H9 (cell line): ENCODE measurements around the gene CASK. TPM values are rescaled to one million over a fixed set of nuclear protein-coding genes. Genes with fewer than 3 reads are reported as not detected.

Experiments
- DNase-seq: peaks from one replicate; pipeline ENCODE4 v3.0.0-alpha.2; 2017
- H2AFZ ChIP-seq: one replicate; pipeline ENCODE4 v1.6.1; 2013; ENCODE audit warnings: mild to moderate bottlenecking, low read length, control low read depth, moderate library complexity
- H2AK5ac ChIP-seq: 2 replicates; pipeline ENCODE4 v1.6.1; 2013; ENCODE audit warnings: low read length, control low read depth, mixed read lengths; ENCODE audit not compliant: insufficient read length
- H2BK120ac ChIP-seq: one replicate; pipeline ENCODE4 v1.6.1; 2013; ENCODE audit warnings: low read depth, mild to moderate bottlenecking, low read length, control low read depth, inconsistent platforms; ENCODE audit not compliant: poor library complexity, severe bottlenecking
- H2BK12ac ChIP-seq: 2 replicates; pipeline ENCODE4 v1.6.1; 2013; ENCODE audit warnings: low read length, control low read depth, mixed read lengths, low read depth; ENCODE audit not compliant: insufficient read length
- H2BK15ac ChIP-seq: 2 replicates; pipeline ENCODE4 v1.6.1; 2013; ENCODE audit warnings: low read depth, low read length, control low read depth
- H2BK20ac ChIP-seq: one replicate; pipeline ENCODE4 v1.6.1; 2013; ENCODE audit warnings: low read depth, mild to moderate bottlenecking, low read length, control low read depth, inconsistent platforms; ENCODE audit not compliant: poor library complexity, severe bottlenecking
- H2BK5ac ChIP-seq: 2 replicates; pipeline ENCODE4 v1.6.1; 2013; ENCODE audit warnings: low read length, control low read depth, mixed read lengths; ENCODE audit not compliant: insufficient read length
- H3K14ac ChIP-seq: 2 replicates; pipeline ENCODE4 v1.6.1; 2013; ENCODE audit warnings: low read length, control low read depth; ENCODE audit not compliant: insufficient read depth
- H3K18ac ChIP-seq: 2 replicates; pipeline ENCODE4 v1.6.1; 2013; ENCODE audit warnings: low read depth, mild to moderate bottlenecking, mixed read lengths, low read length, control low read depth; ENCODE audit not compliant: insufficient read length
- H3K23ac ChIP-seq: 2 replicates; pipeline ENCODE4 v1.6.1; 2013; ENCODE audit warnings: low read length, control low read depth, mixed read lengths, low read depth; ENCODE audit not compliant: insufficient read length
- H3K23me2 ChIP-seq: 2 replicates; pipeline ENCODE4 v1.6.1; 2013; ENCODE audit warnings: low read depth, mild to moderate bottlenecking, mixed read lengths, low read length, control low read depth; ENCODE audit not compliant: insufficient read length, poor library complexity, severe bottlenecking
- H3K27ac ChIP-seq: 2 replicates; pipeline ENCODE4 v1.5.1; 2013; ENCODE audit warnings: low read length, control low read depth, mixed read lengths, low read depth; ENCODE audit not compliant: insufficient read length
- H3K27me3 ChIP-seq: 2 replicates; pipeline ENCODE4 v1.6.1; 2013; ENCODE audit warnings: low read length, control low read depth, inconsistent platforms; ENCODE audit not compliant: insufficient read depth
- H3K4ac ChIP-seq: 2 replicates; pipeline ENCODE4 v1.6.1; 2013; ENCODE audit warnings: low read depth, mild to moderate bottlenecking, control low read depth, inconsistent platforms, low read length, moderate library complexity
- H3K4me1 ChIP-seq: 2 replicates; pipeline ENCODE4 v1.6.1; 2013; ENCODE audit warnings: low read length, control low read depth, inconsistent platforms; ENCODE audit not compliant: insufficient read depth
- H3K4me2 ChIP-seq: 2 replicates; pipeline ENCODE4 v1.6.1; 2013; ENCODE audit warnings: low read length, control low read depth, mixed read lengths; ENCODE audit not compliant: insufficient read length, insufficient read depth
- H3K56ac ChIP-seq: 2 replicates; pipeline ENCODE4 v1.6.1; 2013; ENCODE audit warnings: low read depth, mild to moderate bottlenecking, mixed read lengths, low read length, control low read depth; ENCODE audit not compliant: insufficient read length
- H3K79me1 ChIP-seq: 2 replicates; pipeline ENCODE4 v1.6.1; 2013; ENCODE audit warnings: low read depth, mild to moderate bottlenecking, moderate library complexity, low read length, control low read depth, inconsistent platforms; ENCODE audit not compliant: insufficient read depth, poor library complexity, severe bottlenecking
- H3K79me2 ChIP-seq: 2 replicates; pipeline ENCODE4 v1.6.1; 2013; ENCODE audit warnings: low read length, control low read depth, inconsistent platforms; ENCODE audit not compliant: insufficient read depth
- H3K9ac ChIP-seq: 2 replicates; pipeline ENCODE4 v1.6.1; 2013; ENCODE audit warnings: low read length, control low read depth, mixed read lengths; ENCODE audit not compliant: insufficient read length; ENCODE audit errors: extremely low read depth
- H3K9me3 ChIP-seq: one replicate; pipeline ENCODE4 v1.6.1; 2013; ENCODE audit warnings: low read depth, low read length, inconsistent platforms; ENCODE audit not compliant: control insufficient read depth
- H3T11ph ChIP-seq: one replicate; pipeline ENCODE4 v1.6.1; 2013; ENCODE audit warnings: mild to moderate bottlenecking, low read length, control low read depth, inconsistent platforms
- H4K20me1 ChIP-seq: one replicate; pipeline ENCODE4 v1.6.1; 2013; ENCODE audit not compliant: control insufficient read depth, insufficient read length, insufficient read depth
- H4K5ac ChIP-seq: 2 replicates; pipeline ENCODE4 v1.6.1; 2013; ENCODE audit warnings: low read depth, mild to moderate bottlenecking, mixed read lengths, low read length, control low read depth; ENCODE audit not compliant: insufficient read length
- H4K8ac ChIP-seq: replicated peaks from 2 replicates; pipeline ENCODE4 v1.6.1; 2013; ENCODE audit warnings: low read length, control low read depth, mixed read lengths, low read depth; ENCODE audit not compliant: insufficient read length
- H4K91ac ChIP-seq: 2 replicates; pipeline ENCODE4 v1.6.1; 2013; ENCODE audit warnings: low read depth, mild to moderate bottlenecking, moderate library complexity, mixed read lengths, low read length, control low read depth; ENCODE audit not compliant: insufficient read length
- H3K27ac Mint-ChIP-seq, 3 experiments: 2 replicates in 2 of 3; 3 replicates in 1 of 3; pipeline ENCODE4 v1.8.0; 2020 to 2021; ENCODE audit warnings: mixed read lengths in 3 of 3, mild to moderate bottlenecking in 1 of 3, moderate library complexity in 1 of 3
- H3K27me3 Mint-ChIP-seq: 2 replicates; pipeline ENCODE4 v1.8.0; 2021; ENCODE audit warnings: low read depth, mild to moderate bottlenecking, moderate library complexity, mixed read lengths
- H3K36me3 Mint-ChIP-seq, 3 experiments: 2 replicates in 2 of 3; 3 replicates in 1 of 3; pipeline ENCODE4 v1.8.0; 2020 to 2021; ENCODE audit warnings: low read depth in 3 of 3, mixed read lengths in 3 of 3; ENCODE audit not compliant: insufficient read depth in 1 of 3
- H3K4me1 Mint-ChIP-seq, 2 experiments: 2 replicates each; pipeline ENCODE4 v1.8.0; 2020; ENCODE audit warnings: mixed read lengths in 2 of 2
- H3K4me3 Mint-ChIP-seq, 2 experiments: 2 replicates in 1 of 2; 3 replicates in 1 of 2; pipeline ENCODE4 v1.8.0; 2020 to 2021; ENCODE audit warnings: mild to moderate bottlenecking in 2 of 2, mixed read lengths in 2 of 2, moderate library complexity in 1 of 2
- H3K9me3 Mint-ChIP-seq, 2 experiments: 2 replicates in 1 of 2; 3 replicates in 1 of 2; pipeline ENCODE4 v1.8.0; 2020; ENCODE audit warnings: mild to moderate bottlenecking in 2 of 2, mixed read lengths in 2 of 2, moderate library complexity in 1 of 2
- CTCF ChIP-seq: fragments of 200-600 bp; sonication (generic); conservative IDR thresholded peaks from 3 replicates; pipeline ENCODE4 v1.8.0; 2021; ENCODE audit warnings: antibody characterized with exemption, mild to moderate bottlenecking
- WGBS: extraction: QIAGEN DNeasy Blood & Tissue Kit; methylation state at CpG from one replicate; pipeline ENCODE4 v1.1.7; 2013; ENCODE audit warnings: missing lambda C conversion rate, low lambda C conversion rate, mixed read lengths; ENCODE audit not compliant: insufficient read length; ENCODE audit errors: extremely low coverage; 5-methylcytosine and 5-hydroxymethylcytosine counted together
- total RNA-seq: library from RNA; stranded (reverse); gene quantifications from 2 replicates; pipeline ENCODE4 v1.2.1, GENCODE V29; 2021

The CASK gene
- total RNA-seq, 1 experiment from 2014 or later = 44.1 TPM

- Histone ChIP-seq H3K18ac (no peak overlapping the region), H3K27me3 (no peaks in the 10 kb centered on the region), H3K27ac (no peak overlapping the region), H3K4ac (no peak overlapping the region), H2AFZ (no peak overlapping the region), H3K56ac (no peak overlapping the region), H3K4me1 (no peaks in the 10 kb centered on the region), H2BK12ac (no peak overlapping the region), H4K91ac (no peak overlapping the region), H4K8ac (no peak overlapping the region), H3K9me3 (no peaks in the 10 kb centered on the region), H2BK20ac (no peak overlapping the region), H3K79me1 (no peaks in the 10 kb centered on the region), H3K4me2 (no peak overlapping the region), H3T11ph (no peak overlapping the region), H3K23me2 (no peaks in the 10 kb centered on the region), H4K5ac (no peak overlapping the region), H2BK5ac (no peak overlapping the region), H3K9ac (no peak overlapping the region), H4K20me1 (no peaks in the 10 kb centered on the region), H3K79me2 (no peaks in the 10 kb centered on the region), H2AK5ac (no peak overlapping the region), H2BK15ac (no peak overlapping the region), H3K14ac (no peak overlapping the region), H2BK120ac (no peak overlapping the region), H3K23ac (no peak overlapping the region)
- Mint-ChIP-seq H3K4me3 (no peak overlapping the region), H3K9me3 (peaks cover 50 to 54% of the 10 kb centered on the region in 2 experiments), H3K36me3 (peaks cover 0 to 16% (median 3%) of the 10 kb centered on the region in 3 experiments; a peak in 5 of 7 replicates), H3K27me3 (no peaks in the 10 kb centered on the region; the same call in 1 of the 2 replicates), H3K4me1 (peaks cover 12 to 21% of the 10 kb centered on the region in 2 experiments), H3K27ac (no peak overlapping the region; a peak in 1 of 7 replicates)
- no CpG with 5 or more reads among the region's 1 CpG for WGBS
- no peak for DNase-seq
- no peak for TF ChIP-seq CTCF
These were observed 252.3 kb downstream of the CASK start for GRCh38 chrX:41671082-41671481.
